Stimulated activated CD8-positive, alpha-beta memory T cell treated with anti-CD3 and anti-CD28 coated beads, Interleukin-4, amount 100 ng/mL, for 24 hours (primary cell): ENCODE results near the gene C5orf52.
"Not testable (repeated sequence)": the region's sequence is repeated elsewhere in the genome, so short reads cannot be mapped to it uniquely, and the experiment has no call there.

Source experiments
- DNase-seq: peaks from one replicate; pipeline ENCODE4 v3.0.0-alpha.2; 2020; ENCODE audit warnings: low read depth

C5orf52 gene

DNA sequence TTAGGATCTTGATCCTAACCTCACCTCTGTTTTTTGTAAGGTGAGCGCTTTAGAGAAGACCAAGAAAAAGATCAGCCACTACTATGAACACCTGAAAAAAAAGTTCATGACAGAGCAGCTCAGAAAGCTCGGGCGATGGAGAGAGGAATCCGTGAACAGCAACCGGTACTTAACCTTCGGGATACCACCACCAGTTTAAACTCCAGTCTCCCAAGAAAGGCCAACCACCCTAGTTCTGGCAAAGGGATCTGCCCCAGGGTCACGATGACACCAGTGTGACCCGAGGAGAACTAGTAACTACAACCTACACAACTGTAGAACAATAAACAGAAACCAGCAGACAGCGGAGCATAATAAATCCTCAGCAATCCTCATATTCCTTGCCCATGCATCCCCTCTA is 8.5 kb downstream of the C5orf52 start:
- DNase-seq = no peak

DNA sequence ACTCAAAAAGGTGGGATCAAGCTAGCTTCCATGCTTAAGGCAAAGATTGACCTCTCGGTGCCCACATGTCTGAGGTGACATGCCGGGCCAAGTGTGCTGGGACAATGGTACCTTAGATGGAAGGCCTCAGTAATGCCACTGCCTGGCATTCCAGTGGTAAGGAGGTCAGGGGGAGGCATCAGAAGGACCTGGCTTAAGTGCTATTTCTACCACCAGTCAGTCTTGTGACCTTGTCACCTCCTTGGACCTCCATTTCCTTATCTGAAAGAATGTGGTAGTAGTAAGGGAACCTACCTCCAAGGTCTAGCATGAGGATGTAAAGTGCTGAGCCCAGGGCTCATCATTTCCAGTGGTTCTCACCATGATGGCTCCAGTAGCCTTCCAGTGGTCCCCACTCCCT is 8.9 kb downstream of the C5orf52 start:
- DNase-seq = no peak

DNA sequence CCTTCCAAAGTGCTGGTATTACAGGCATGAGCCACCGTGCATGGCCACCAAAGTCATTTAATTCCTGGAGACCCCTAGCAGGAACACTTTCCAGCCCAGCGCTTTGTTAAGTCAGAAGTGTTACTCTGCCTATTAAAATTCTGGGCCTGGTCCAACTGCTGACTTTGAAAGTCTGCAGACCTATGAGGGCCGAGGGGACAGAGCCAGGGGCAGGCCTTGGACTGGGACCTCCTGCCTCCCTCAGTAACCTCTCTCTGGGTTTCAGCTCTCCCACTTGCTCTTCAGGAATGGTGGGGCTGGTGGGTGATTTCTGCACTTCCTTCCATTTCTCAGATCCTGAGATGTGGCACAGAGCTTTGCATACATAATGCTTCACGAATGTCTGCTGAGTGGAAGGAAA is 9.7 kb downstream of the C5orf52 start:
- DNase-seq = no peak

DNA sequence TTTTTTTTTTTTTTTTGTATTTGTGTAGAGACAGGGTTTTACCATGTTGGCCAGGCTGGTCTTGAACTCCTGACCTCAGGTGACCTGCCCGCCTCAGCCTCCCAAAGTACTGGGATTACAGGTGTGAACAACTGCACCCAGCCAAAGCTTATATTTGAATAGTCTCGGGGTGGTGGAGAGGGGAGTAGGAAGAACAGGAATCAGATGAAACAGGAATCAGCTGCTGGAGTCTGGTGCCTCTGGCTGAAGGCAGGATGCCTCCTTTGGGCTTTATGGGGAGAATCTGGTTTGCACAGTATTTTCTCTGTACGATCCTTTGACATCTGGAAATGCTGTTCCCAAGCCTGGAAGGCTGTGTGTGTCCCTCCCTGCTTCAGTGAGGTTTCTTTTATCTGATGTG is 10.9 kb downstream of the C5orf52 start:
- no peak for DNase-seq

DNA sequence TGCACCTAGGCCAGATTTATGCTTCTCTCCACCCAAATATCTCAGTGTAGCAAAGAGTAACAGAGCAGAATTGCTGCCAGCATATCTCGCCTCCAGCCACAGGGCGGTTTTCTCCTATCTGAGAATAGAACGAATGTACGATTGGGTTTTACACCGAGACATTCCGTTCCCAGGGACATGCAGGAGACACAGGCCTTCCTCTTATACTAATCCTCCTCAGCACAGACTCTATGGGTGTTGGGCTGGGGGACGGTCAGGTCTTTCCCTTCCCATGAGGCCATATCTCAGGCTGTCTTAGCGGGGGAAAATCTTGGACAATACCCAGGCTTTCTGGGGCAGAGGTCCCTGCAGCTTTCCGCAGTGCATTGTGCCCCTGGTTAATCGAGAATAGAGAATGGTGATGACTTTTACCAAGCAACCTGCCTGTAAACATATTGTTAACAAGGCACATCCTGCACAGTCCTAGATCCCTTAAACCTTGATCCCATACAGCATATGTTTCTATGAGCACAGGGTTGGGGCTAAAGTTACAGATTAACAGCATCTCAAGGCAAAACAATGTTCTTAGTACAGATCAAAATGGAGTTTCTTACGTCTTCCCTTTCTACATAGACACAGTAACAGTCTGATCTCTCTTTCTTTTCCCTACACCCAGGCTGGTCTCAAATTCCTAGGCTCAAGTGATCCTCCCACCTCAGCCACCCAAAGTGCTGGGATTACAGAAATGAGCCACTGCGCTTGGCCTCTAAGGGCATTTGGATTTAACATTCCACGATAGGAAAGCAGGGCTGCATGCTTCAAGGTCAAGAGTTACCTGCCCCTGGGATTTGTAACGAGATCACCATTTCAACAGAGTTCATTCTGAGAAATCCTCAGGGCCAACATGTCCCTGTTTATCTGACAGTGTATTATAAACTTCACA is 15.2 kb downstream of the C5orf52 start:
- not testable (repeated sequence) for DNase-seq

DNA sequence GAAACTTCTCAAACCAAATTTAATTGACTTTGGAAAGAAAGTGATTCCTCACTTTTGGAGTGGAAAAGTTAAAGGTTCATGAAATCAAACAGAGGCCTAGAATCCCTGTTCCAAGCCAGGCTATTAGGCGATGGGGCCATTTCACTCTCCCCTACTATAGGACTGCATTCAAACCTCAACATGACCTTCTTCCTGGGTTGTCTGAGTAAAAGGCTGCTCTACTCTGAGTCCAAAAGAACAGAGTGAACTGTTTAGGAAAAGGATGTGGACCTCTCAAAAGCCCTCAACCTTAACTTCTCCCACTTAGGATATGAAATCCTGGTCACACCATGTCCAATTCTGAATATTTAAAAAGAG is 15.8 kb downstream of the C5orf52 start:
- DNase-seq = no peak

DNA sequence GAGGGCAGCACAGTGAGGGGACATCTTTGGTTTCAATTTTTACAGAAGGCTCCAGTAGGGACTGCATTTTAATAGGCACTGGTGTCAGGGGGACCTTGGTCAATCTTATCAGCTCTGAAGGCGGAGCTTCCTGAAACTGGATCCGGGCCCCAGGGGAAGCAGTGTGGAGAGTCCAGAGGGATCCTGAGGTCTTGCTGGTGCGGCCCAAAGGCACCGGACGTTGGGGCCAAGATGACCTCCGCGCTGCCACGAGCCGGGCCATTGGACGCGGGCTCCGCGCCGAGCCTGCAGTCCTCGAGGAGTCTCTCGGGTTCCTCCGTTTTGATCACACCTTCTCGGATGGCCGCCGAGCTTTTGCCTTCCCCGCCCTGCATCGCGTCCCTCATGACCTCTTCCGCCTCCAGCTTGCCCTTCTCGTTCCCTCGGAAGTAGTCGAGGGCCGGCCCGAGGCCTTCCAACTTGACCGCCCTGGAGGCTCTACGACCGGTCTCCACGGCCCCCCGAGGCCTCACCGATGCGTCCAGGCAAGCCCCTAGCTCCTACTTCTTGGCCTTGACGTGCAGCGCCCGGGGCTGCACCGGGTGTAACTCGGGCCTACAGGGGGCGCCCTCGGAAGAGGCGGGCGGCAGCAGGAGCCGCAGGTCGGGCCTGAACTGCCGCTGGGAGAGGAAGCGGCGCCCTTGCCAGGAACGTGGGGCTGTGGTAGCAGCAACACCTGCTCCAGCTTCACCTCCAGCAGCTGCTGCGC is 18.8 kb downstream of the C5orf52 start:
- DNase-seq = no peak

DNA sequence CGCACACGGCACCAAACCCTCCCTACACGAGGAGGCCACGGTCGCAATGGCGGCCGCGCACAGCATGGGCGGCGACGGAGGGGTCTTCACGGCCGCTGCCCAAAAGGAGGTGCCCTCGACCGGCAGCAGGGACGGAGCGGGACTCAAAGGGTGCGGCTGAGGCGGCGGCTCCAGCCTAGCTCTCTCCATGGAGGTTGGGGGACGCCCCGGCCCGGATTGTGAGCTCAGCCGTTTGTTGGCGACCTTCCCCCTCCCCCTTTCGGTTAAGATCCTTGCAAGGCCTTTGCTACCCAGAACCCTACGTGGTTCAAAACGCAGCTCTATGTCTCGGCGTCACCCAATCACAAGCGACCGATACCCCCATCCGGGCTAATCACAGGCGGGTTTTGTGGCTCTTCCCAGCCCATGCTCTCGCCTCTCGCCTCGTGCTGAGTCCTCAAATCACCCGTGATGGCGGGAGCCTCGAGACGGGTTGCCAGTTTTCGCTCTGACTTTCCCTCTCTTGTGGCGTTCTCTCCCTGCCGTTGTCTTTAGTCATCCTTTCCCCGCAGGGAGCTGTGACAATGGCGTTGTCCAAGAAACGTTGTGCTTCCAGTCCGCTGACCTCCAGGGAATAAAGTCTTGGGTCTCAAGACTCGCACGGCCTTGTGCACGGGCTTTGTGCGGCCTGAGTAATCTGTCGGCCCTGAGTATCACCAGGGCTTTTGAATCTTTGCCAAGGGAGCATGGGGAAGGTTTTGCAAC is 19.5 kb downstream of the C5orf52 start:
- DNase-seq = no peak

DNA sequence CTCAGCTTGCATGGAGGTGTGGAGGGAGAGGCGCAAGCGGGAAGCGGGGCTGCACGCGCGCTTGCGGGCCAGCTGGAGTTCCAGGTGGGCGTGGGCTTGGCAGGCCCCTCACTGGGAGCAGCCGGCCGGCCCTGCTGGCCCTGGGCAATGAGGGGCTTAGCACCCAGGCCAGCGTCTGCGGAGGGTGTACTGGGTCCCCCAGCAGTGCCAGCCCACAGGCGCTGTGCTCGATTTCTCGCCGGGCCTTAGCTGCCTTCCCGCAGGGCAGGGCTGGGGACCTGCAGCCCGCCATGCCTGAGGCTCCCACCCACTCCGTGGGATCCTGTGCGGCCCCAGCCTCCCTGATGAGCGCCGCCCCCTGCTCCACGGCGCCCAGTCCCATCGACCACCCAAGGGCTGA is 22.5 kb downstream of the C5orf52 start:
- DNase-seq = not testable (repeated sequence)

DNA sequence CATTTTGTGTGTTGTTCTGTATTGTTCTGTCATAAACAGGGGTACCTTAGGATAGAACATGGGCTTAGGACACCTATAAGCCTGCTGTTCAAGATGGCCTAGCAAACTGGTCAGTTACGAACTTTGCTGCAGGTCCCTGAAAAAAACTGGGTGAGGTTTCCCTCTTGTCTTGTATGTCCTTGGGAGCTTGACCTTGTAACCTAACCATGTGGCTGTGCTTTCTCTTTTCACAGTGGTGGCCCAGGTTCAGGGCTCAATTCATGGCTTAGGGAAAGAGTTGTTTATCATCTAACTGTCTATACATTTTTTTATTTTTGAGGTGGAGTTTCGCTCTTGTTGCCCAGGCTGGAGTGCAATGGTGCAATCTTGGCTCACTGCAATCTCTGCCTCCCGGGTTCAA is 24.8 kb downstream of the C5orf52 start:
- not testable (repeated sequence) for DNase-seq

DNA sequence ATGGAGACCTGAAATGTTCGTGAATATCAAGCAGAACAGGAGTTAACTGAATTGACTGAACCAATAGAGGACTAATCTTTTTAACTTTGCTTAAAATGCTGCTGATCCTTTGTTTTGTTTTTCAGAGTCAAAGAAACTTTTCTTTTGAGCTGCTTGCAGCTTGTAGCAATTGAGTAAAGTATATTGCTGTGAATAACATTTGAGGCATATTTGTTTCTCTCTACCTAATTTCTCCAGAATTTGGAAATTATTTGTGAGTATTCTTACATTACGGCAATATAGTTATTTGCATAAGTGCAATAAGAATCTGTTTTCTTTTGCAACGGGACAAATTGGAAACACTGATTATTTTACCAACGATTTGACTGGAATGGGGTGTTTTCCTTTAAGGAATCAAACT is 27.3 kb downstream of the C5orf52 start:
- DNase-seq = not testable (repeated sequence)

DNA sequence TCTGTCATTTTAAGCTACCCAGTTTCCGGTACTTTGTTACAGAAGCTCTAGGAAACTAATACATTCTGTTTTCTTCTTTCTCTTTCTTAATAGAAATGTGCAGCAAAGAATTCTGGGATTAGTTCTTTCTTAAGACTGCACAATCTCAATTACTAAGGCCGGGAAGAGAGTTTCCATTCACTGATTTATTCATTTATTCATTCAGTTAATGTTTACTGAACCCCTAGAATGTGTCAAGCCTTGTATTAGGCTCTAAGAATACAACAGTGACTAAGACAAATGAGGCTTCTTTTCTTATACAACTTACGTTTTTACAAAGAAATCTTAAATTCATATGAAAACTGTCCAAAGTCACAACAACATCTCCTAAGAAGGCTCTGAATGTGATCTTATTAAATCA is 32.4 kb downstream of the C5orf52 start:
- DNase-seq = no peak

DNA sequence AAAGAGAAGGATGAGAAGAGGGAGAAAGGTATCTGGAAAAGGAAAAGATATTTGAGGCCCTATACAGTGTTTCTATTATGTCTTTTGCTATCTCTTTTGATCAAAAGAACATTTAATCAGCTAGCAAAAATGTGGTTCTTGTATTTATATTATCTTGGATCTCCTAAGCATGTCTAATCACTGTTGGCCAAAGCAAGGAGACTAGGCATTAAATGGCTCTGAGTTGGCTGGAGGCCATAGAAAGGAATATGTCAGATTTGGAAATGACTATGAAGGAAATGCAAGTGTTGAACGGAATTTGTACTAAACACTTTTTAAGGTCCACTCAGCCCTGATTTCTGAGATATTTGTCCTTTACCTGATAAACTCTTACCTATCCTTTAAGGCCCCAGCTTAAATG is 37.5 kb downstream of the C5orf52 start:
- no peak for DNase-seq

DNA sequence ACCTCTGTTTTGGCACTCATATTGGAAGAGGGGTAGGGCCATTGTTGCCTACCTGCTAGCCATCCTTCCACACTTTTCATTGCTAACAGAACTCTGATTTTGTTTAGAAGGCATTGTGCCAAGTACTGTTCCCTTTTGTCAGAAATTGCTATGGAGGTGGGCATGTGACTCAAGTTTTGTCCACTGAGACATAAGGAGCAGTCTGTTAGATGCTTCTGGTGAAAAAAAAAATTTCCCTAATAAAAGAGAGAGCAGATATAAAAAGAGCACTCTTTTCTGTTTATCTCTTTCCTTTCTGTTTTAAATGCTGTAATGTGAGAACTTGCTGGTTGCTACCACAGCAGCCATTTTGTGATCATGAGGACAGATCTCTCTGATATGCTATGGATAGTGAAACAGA is 38.0 kb downstream of the C5orf52 start:
- DNase-seq = no peak

DNA sequence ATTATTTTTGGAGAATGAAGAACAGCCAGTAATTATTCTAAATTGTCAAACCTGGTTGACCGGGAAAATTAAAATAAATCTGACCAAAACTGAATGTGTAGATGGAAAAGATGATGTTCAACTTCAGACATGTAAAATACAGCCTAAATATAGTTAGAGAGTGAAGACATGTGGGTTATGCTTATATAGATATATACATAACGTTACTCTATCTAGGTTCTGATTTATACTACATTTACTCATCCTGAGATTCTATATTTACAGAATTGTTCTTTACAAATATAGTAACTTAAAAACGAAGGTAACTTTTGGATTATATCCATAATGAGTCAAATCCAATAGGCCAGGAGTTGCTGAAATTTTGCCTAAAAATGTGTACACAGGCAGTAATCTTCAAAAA is 39.1 kb downstream of the C5orf52 start:
- DNase-seq = no peak

DNA sequence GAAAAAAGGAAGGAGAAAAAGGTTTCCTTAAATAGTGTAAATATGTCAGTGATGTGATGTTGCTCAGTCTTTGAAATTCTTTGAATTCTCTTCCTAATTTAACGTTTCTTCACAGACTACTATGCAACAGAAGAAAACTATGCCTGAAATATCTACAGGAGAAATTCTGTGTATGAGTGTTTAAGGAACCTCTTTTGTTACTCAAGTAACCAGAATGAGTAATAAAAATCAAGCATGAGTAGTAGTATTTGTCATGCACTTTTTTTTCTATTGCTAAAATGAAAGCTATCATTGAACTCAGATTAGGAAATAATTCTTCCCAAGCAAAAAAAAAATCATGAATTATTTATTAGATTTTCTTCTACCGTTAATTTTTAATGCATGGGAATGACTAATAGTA is 39.5 kb downstream of the C5orf52 start:
- no peak for DNase-seq

DNA sequence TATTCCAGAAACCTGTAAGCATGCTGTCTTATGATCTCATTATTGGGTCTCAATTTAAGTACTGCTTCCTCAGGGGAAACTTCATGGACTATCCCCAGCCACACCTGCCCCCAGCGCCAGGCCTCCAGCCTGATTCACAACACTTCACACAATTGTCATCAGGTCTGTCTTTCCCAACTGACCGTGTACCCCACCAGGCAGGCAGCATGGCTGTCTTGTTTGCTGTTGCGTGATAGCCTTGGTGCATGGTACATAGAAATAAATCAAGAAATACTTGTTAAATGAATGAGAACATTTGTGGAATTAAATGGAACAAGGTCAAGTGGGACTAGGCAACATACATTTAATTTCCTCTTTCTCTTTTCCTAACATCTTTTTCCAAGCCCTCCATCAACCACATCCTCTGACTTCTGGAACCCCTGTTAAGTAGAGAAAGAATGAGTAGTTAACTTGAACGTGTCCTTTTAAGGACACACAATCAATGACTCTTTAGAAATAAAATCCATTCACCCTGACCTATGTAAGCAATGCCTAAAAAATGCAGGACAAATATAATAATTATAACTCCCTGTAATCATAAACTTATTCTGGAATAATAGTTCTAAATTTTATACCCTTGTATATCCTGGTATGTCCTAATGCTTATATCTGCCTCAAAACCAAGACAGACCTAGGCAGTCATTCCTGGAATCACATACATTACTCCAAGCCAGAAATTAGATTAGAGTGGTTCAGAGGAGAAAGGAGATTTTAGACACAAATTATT is 42.7 kb downstream of the C5orf52 start:
- DNase-seq = no peak

DNA sequence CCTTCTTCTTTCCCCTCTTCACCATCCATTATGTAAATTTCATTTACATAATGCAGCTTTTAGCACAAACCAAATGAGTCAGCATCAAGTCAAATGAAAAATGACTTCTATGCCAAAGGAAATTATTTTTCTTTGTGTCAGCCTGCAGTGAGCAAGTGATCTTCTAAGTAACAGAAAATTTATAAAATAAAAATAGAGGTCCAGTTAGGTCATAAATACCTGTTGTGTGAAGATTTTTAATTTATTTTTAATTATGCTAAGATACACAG is 43.2 kb downstream of the C5orf52 start:
- no peak for DNase-seq

DNA sequence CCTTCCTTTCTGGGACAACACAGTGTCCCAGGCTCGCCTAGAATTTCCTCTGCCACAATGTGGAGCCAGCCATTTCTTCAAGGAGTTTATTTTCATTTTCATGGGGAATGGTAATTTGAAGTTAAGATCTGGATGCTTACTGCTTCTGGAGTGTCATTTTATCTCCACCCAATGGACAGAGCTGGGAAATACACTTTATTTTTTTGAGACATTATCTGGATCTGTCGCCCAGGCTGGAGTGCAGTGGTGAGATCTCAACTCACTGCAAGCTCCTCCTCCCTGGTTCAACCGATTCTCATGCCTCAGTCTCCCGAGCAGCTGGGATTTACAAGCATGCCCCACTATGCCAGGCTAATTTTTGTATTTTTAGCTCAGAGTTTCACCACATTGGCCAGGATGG is 47.2 kb downstream of the C5orf52 start:
- no peak for DNase-seq

DNA sequence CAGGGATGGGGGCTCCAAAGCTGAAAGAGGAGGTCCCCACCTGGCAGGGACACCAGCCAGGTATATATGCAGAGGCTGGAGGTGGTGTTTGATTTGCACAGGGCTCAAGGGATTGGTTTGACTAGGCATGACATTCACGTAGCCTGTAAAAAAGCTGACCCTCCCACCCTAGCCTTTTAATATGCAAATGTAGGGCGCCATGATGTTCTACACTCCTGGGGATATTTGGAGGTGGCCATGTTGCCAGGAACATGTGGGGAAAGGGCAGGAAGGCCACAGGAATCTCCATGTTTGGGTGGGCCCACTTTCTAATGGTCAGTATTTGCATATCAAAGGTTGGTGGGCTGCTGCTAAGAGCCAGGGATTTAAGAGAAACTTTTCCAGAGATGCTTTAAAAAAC is 47.9 kb downstream of the C5orf52 start:
- DNase-seq = no peak

DNA sequence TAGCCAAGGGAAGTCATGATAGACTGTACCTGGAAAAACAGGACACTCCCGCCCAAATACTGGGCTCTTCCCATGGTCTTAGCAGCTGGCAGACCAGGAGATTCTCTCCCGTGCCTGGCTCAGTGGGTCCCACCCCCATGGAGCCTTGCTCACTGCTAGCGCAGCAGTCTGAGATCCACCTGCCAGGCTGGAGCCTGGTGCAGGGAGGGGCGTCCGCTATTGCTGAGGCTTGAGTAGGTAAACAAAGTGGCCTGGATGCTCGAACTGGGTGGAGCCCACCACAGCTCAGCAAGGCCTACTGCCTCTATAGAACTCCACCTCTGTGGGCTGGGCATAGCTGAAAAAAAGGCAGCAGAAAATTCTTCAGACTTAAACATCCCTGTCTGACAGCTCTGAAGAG is 49.8 kb downstream of the C5orf52 start:
- DNase-seq = no peak

DNA sequence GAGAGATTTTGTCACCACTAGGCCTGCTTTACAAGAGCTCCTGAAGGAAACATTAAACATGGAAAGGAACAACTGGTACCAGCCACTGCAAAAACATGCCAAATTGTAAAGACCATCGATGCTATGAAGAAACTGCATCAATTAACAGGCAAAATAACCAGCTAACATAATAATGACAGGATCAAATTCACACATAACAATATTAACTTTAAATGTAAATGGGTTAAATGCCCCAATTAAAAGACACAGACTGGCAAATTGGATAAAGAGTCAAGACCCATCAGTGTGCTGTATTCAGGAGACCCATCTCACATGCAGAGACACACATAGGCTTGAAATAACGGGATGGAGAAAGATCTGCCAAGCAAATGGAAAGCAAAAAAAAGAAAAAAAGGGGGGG is 51.6 kb downstream of the C5orf52 start:
- DNase-seq = not testable (repeated sequence)
